ENCODE measurements around the gene AMDHD2.
"Not testable (repeated sequence)": the region's sequence is repeated elsewhere in the genome, so short reads cannot be mapped to it uniquely, and the experiment has no call there.

Gene AMDHD2

DNA sequence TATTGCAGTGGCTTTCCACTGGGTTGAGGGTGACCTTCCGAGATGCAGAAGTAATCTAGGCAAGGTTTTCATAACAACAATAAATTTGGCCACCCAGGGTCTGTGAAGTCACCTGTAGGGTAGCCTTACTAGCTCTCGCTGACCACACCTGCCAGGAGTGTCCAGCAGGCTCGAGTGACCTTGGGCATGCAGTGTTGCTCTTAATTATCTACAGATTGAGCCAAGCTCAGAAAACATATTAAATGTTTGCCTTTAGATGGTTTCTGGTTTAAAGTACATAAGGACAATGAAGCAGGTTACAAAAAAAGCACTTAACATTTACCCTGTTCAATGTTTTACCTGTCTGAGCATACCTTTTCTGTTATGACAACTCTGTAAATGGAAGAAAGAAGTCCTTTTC, 43.4 kb upstream of the AMDHD2 start:
- CTCF ChIA-PET, result interaction anchor here (1.7 to 2.0 kb wide), 2 partner anchors 10 to 23 kb away, joined by 3 to 6 read pairs; no protein-coding TSS in a partner anchor
- TF ChIP-seq, protein P1, sequence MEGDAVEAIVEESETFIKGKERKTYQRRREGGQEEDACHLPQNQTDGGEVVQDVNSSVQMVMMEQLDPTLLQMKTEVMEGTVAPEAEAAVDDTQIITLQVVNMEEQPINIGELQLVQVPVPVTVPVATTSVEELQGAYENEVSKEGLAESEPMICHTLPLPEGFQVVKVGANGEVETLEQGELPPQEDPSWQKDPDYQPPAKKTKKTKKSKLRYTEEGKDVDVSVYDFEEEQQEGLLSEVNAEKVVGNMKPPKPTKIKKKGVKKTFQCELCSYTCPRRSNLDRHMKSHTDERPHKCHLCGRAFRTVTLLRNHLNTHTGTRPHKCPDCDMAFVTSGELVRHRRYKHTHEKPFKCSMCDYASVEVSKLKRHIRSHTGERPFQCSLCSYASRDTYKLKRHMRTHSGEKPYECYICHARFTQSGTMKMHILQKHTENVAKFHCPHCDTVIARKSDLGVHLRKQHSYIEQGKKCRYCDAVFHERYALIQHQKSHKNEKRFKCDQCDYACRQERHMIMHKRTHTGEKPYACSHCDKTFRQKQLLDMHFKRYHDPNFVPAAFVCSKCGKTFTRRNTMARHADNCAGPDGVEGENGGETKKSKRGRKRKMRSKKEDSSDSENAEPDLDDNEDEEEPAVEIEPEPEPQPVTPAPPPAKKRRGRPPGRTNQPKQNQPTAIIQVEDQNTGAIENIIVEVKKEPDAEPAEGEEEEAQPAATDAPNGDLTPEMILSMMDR (IDR thresholded peaks at IDR 0.05; ENCODE audit: control extremely low read depth, extremely low read depth, low read depth, missing control alignments), result no peak

DNA sequence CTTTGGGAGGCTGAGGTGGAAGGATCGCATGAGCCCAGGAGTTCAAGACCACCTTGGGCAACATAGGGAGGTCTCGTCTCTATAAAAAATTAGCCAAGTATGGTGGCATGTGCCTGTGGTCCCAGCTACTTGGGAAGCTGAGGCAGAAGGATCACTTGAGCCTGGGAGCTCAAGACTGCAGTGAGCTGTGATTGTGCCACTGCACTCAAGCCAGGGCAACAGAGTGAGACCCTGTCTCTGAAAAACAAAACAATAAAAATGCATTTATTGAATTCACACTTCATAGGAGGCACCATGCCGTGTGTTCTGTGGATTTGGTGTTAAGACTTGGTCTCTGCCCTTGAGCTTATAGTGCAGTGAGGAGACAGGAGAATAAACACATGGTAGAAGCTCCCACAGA, 42.8 kb upstream of the AMDHD2 start:
- CTCF ChIA-PET, result interaction anchor here (1.7 to 2.0 kb wide), 2 partner anchors 9 to 23 kb away, joined by 3 to 6 read pairs; no protein-coding TSS in a partner anchor
- TF ChIP-seq, protein P1 (IDR thresholded peaks at IDR 0.05; ENCODE audit: control extremely low read depth, extremely low read depth, low read depth, missing control alignments), result no peak
- DNase-seq (ENCODE audit: extremely low spot score), result no peak

More for the DNA sequence above, 43.4 kb upstream of the AMDHD2 start:
- POLR2A ChIA-PET, result no interaction called here
- no peak for DNase-seq (ENCODE audit: extremely low spot score)

DNA sequence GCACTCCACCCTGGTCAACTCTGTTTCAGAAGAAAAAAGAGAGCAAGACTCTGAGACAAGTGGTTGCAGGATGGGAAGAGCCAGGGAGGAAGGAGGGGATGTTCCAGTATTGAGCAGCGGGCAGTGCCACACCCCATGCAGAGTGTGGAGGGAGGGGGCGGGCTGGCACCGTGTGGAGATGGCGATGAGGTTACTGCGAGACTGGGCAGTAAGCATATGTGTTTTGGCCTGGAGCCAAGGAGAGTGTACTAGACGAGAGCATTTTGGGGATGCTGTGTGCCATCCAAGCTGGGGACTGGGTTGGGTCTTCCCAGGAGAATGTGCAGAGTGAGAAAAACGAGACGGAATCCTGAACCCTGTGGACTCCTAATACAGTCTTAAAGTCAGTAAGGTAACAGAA, 41.9 kb upstream of the AMDHD2 start:
- ChIA-PET POLR2A (interaction anchor here (1.2 kb wide), 1 partner anchor 10 kb away, joined by 3 read pairs; no protein-coding TSS in a partner anchor), CTCF (interaction anchor here (2.0 kb wide), 1 partner anchor 8 kb away, joined by 6 read pairs; no protein-coding TSS in a partner anchor)
- DNase-seq (ENCODE audit: extremely low spot score), result no peak
- TF ChIP-seq, protein P1 (IDR thresholded peaks at IDR 0.05; ENCODE audit: control extremely low read depth, extremely low read depth, low read depth, missing control alignments), result no peak

More for the DNA sequence above, 42.8 kb upstream of the AMDHD2 start:
- POLR2A ChIA-PET, result no interaction called here

DNA sequence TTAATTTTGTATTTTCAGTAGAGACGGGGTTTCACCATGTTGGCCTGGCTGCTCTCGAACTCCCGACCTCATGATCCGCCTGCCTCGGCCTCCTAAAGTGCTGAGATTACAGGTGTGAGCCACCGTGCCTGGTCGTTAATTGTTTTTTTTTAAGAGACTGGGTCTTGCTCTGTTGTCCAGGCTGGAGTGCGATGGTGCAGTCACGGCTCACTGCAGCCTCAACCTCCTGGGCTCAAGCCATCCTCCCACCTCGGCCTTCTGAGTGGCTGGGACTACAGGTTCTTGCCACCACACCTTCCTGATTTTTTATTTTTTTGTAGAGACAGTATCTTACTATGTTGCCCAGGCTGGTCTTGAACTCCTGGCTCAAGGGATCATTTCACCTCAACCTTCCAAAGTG, 40.2 kb upstream of the AMDHD2 start:
- CTCF ChIA-PET; DNase-seq (ENCODE audit: extremely low spot score); POLR2A ChIA-PET: not testable (repeated sequence)

DNA sequence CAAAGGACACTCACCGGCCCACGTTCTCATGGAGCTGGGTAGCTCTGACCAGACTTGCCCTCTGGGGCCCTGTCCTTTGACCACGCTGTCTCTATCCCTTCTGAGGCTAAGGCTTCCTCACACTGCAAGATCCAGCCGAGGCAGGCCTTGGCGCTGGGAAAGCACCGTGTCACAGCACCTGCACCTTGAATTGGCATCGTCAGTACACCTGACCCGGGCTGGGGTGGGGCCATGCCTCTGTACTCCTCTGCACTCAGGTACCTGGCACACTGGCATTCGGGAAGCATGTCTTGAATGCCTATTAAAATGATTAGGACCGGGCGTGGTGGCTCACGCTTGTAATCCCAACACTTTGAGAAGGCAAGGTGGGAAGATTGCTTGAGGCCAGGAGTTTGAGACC, 39.2 kb upstream of the AMDHD2 start:
- ChIA-PET POLR2A (interaction anchor here (0.6 kb wide), 1 partner anchor 494 kb away, joined by 3 read pairs; no protein-coding TSS in a partner anchor), CTCF (interaction anchor here (1.1 kb wide), 1 partner anchor 10 kb away, joined by 3 read pairs; the partner anchor contains the start of gene NTN3)
- TF ChIP-seq, protein P1 (IDR thresholded peaks at IDR 0.05; ENCODE audit: control extremely low read depth, extremely low read depth, low read depth, missing control alignments), result no peak
- no peak for DNase-seq (ENCODE audit: extremely low spot score)

DNA sequence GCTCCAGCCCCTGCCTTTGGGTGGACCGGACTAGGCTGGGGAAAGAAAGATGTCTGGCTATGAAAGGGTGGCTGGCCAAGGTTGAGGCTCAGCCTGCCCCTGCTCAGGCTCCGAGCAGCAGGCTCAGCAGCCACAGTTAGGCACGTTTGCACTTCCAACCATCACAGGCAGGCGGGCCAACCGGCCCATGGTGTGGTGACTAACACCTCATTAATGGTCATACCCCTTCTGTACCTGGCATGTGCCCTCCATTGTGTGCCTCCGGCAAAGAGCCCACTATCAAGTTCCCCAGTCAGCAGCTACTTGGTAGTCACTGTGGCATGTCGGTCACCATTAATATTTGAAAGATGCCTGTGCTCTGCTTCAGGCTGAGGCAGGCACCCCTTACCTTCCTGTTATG, 38.5 kb upstream of the AMDHD2 start:
- CTCF ChIA-PET, result interaction anchor here (1.2 kb wide), 1 partner anchor 230 kb away, joined by 3 read pairs; the partner anchor contains the start of gene ECI1
- TF ChIP-seq, protein P1 (IDR thresholded peaks at IDR 0.05; ENCODE audit: control extremely low read depth, extremely low read depth, low read depth, missing control alignments), result no peak
- POLR2A ChIA-PET, result no interaction called here
- no peak for DNase-seq (ENCODE audit: extremely low spot score)

DNA sequence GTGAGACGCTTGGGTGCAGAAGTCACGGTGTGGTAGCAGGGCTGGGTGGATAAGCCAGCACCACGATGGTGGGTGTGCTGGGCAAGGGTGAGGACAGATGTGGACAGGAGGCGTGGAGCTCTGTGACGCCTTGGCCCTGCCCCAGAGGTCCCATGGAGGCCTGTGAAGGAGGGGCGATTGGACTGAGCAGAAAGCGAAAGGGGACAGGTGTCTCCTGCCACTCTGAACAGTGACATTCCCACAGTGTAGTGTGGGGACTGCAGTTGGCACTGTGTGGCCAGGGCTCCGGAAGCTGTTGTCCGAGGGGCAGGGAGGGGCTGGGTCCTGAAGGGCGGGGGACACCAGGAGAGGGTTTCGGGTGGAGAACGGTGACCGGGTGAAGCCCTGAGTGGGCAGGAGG, 37.9 kb upstream of the AMDHD2 start:
- TF ChIP-seq, protein P1 (IDR thresholded peaks at IDR 0.05; ENCODE audit: control extremely low read depth, extremely low read depth, low read depth, missing control alignments), result no peak
- no peak for DNase-seq (ENCODE audit: extremely low spot score)
- ChIA-PET CTCF (interaction anchor here (0.8 to 1.2 kb wide), 2 partner anchors 19 to 231 kb away, joined by 3 read pairs; partner anchors contain the start of gene ECI1), POLR2A (no interaction called here)

Measured in GM10248 (cell line).